Vagina (tissue), 2 donors: ENCODE measurements around the gene TSPAN19.

Experiments
- CTCF ChIP-seq, 3 experiments: fragments of 450-650 bp in 2 of 3; fragments of 200-600 bp in 1 of 3; sonication (generic) in 1 of 3; IDR thresholded peaks; one replicate each; pipeline ENCODE4 v1.5.1; 2017 to 2019; ENCODE audit warnings: antibody characterized with exemption in 3 of 3, mild to moderate bottlenecking in 2 of 3, moderate library complexity in 2 of 3
- POLR2A ChIP-seq, 2 donors: fragments of 450-650 bp; IDR thresholded peaks; one replicate each; pipeline ENCODE4 v1.6.1; 2017; ENCODE audit warnings: antibody characterized with exemption in 2 of 2, mild to moderate bottlenecking in 2 of 2, moderate library complexity in 2 of 2

- TF ChIP-seq CTCF (IDR thresholded peaks at IDR 0.05) (no peak), POLR2A (IDR thresholded peaks at IDR 0.05) (no peak)
Observed at GRCh38 chr12:85018098-85018497, 18.0 kb downstream of the TSPAN19 start.
